Gastroesophageal sphincter (tissue), 4 donors: ENCODE results near the gene UST. TPM values are rescaled to one million over a fixed set of nuclear protein-coding genes. Genes with fewer than 3 reads are reported as not detected.
"Not testable (repeated sequence)": the region's sequence is repeated elsewhere in the genome, so short reads cannot be mapped to it uniquely, and the experiment has no call there.

Source experiments
- ATAC-seq: fragments of 150-250 bp; one replicate; pipeline ENCODE4 v1.9.1; 2016; ENCODE audit warnings: mild to moderate bottlenecking, moderate library complexity
- H3K27ac ChIP-seq, 4 donors: fragments of 200-600 bp; sonication (generic) in 3 of 4; 1 replicate in 3 of 4; 2 replicates in 1 of 4; pipeline ENCODE4 v1.5.1; 2016 to 2019
- H3K27me3 ChIP-seq: fragments of 200-600 bp; sonication (generic); one replicate; pipeline ENCODE4 v1.5.1; 2019
- H3K36me3 ChIP-seq, 2 donors: fragments of 200-600 bp; sonication (generic); one replicate each; pipeline ENCODE4 v1.5.1; 2019; ENCODE audit warnings: control low read depth in 1 of 2
- H3K4me1 ChIP-seq, 3 donors: fragments of 200-600 bp; sonication (generic); 1 replicate in 2 of 3; 2 replicates in 1 of 3; pipeline ENCODE4 v1.5.1; 2016 to 2019; ENCODE audit warnings: control low read depth in 2 of 3
- H3K4me3 ChIP-seq, 2 donors: fragments of 200-600 bp; sonication (generic); one replicate each; pipeline ENCODE4 v1.5.1; 2019; ENCODE audit warnings: mild to moderate bottlenecking in 1 of 2, moderate library complexity in 1 of 2
- H3K9me3 ChIP-seq, 3 donors: fragments of 200-600 bp; sonication (generic); one replicate each; pipeline ENCODE4 v1.5.1; 2017 to 2019; ENCODE audit warnings: control low read depth in 2 of 3
- CTCF ChIP-seq, 4 experiments: fragments of 200-600 bp in 2 of 4; fragments of 450-650 bp in 2 of 4; sonication (generic) in 1 of 4; IDR thresholded peaks; one replicate each; pipeline ENCODE4 v1.5.1; 2017 to 2019; ENCODE audit warnings: antibody characterized with exemption in 4 of 4, mild to moderate bottlenecking in 2 of 4, moderate library complexity in 2 of 4
- EP300 ChIP-seq: sonication (generic); formaldehyde crosslinking; IDR thresholded peaks from one replicate; pipeline ENCODE4 v1.6.1; 2017; ENCODE audit warnings: antibody characterized with exemption, mild to moderate bottlenecking
- POLR2A ChIP-seq, 2 donors: fragments of 450-650 bp; IDR thresholded peaks; one replicate each; pipeline ENCODE4 v1.6.1; 2017; ENCODE audit warnings: antibody characterized with exemption in 2 of 2, mild to moderate bottlenecking in 2 of 2, moderate library complexity in 1 of 2
- POLR2AphosphoS5 ChIP-seq: sonication (generic); formaldehyde crosslinking; IDR thresholded peaks from one replicate; pipeline ENCODE4 v1.6.1; 2017; ENCODE audit warnings: antibody characterized with exemption
- WGBS, 2 donors: methylation state at CpG; one replicate each; pipeline ENCODE4 v1.1.5; 2018; ENCODE audit warnings: low coverage in 1 of 2; 5-methylcytosine and 5-hydroxymethylcytosine counted together
- total RNA-seq, 4 donors: library from RNA; depleted of rRNA; stranded (reverse); fragments of >200 nt; gene quantifications; one replicate each; pipeline ENCODE4 v1.1.0, GENCODE V29; 2016

UST gene
- total RNA-seq, 4 donors from 2014 or later, result 17.4 to 48.1 (median 32.4) TPM

DNA sequence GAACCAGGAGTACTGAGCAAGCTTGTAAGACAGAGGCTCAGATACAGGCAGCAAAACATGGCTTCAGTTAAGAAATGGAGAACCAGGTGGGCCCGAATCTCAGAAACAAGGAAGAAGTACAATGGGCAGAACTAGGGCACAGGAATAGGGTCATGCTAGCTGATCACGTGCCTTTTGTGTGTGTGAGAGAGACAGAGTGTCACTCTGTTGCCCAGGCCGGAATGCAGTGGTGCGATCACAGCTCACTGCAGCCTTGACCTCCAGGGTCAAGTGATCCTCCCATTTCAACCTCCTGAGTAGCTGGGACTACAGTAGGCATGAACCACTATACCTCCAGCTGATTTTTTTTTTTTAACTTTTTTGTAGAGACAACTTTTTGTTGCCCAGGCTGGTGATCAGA is 257.8 kb downstream of the UST start:
- WGBS, 2 donors, result 93 to 97% methylated on average over 4 of the region's 4 CpGs
- H3K36me3 ChIP-seq, result peaks cover 0 to 17% of the 10 kb centered on the region in 2 donors
- H3K9me3 ChIP-seq, result peaks cover 0 to 10% (median 0%) of the 10 kb centered on the region in 3 donors
- no peaks in the 10 kb centered on the region for H3K27me3 ChIP-seq
- no peak overlapping the region for H3K4me3 ChIP-seq
- H3K27ac ChIP-seq, result no peak overlapping the region
- ATAC-seq, result no peak
- no peak for TF ChIP-seq EP300
- H3K4me1 ChIP-seq, result peaks cover 0 to 9% (median 4%) of the 10 kb centered on the region in 3 donors

GRCh38 chr6:149006236-149006635 is 259.4 kb downstream of the UST start:
- 100% methylated on average over 1 of the region's 1 CpG for WGBS, 2 donors
- not testable (repeated sequence) for H3K27ac ChIP-seq, H3K4me3 ChIP-seq, H3K4me1 ChIP-seq, H3K9me3 ChIP-seq, H3K27me3 ChIP-seq, ATAC-seq
- H3K36me3 ChIP-seq, result peaks cover 0 to 17% of the 10 kb centered on the region in 2 donors

DNA sequence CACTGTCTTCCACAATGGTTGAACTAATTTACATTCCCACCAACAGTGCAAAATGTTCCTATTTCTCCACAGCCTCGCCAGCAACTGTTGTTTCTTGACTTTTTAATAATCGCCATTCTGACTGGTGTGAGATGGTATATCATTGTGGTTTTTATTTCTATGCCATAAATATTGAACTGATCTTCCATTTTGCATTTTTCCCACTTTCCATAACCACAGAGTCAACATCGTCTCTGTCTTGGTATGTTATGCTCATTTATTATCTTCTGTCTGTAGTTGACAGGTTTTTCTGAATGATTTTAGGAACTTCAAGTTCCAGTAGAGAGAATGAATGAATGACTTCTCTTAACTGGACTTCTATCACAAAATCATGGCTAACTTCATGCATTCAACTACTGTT is 259.8 kb downstream of the UST start:
- WGBS, 2 donors, result 74 to 93% methylated on average over 3 of the region's 3 CpGs
- no peak for ATAC-seq
- Histone ChIP-seq H3K27me3 (no peaks in the 10 kb centered on the region), H3K4me3 (no peak overlapping the region), H3K9me3 (peaks cover 0 to 2% (median 0%) of the 10 kb centered on the region in 3 donors), H3K27ac (no peak overlapping the region), H3K36me3 (peaks cover 0 to 17% of the 10 kb centered on the region in 2 donors), H3K4me1 (no peaks in the 10 kb centered on the region)
- TF ChIP-seq EP300 (no peak), POLR2AphosphoS5 (no peak), CTCF (IDR thresholded peaks at IDR 0.05) (no peak), POLR2A (IDR thresholded peaks at IDR 0.05) (no peak)

DNA sequence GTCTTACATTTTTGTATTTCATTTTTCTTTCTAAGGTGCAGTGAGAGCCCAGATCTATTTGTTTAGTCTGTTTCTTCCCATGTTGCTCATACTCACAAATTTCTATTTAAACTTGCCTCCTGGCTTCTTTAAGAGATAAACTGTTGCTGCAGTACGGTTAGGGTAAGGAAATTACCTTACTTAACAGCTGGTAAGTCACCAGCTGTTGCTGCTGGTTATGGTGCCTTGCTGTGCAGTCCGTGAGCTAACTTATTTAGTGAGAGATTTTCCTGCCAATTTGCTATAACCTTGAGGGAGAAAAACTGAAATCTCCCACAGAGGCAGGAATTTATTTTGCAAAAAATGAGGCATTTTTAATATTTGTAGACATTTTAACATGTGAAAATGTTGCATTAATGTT is 261.0 kb downstream of the UST start:
- Histone ChIP-seq H3K4me1 (no peaks in the 10 kb centered on the region), H3K27ac (no peak overlapping the region), H3K9me3 (no peaks in the 10 kb centered on the region), H3K36me3 (peaks cover 0 to 17% of the 10 kb centered on the region in 2 donors), H3K4me3 (no peak overlapping the region), H3K27me3 (no peaks in the 10 kb centered on the region)
- ATAC-seq, result no peak
- no peak for TF ChIP-seq POLR2A (IDR thresholded peaks at IDR 0.05)
- TF ChIP-seq POLR2AphosphoS5, result no peak
- no peak for TF ChIP-seq CTCF (IDR thresholded peaks at IDR 0.05)
- TF ChIP-seq EP300, result no peak
- 69 to 70% methylated on average over 2 of the region's 2 CpGs for WGBS, 2 donors

DNA sequence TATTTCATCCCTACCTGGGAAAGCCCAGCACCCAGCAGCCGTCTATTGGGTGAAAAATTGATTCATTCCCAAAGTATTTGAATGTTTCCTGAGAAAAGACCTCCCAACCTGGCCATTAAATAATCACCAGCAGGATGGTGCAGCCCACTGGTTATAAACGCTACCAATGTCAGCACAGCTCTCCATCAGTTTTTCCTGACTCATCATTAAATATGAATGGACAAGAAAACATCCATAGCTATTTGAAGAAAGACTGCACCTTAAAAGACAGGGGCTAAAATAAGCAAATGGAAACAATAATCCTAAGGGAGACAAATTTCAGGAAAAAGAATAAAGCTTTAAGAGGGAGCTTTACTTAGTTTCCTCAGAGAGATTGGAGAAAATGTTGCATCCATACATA is 261.9 kb downstream of the UST start:
- no peak for ATAC-seq
- Histone ChIP-seq H3K27ac (no peak overlapping the region), H3K4me1 (no peaks in the 10 kb centered on the region), H3K27me3 (no peaks in the 10 kb centered on the region), H3K4me3 (no peak overlapping the region), H3K9me3 (no peaks in the 10 kb centered on the region), H3K36me3 (peaks cover 0 to 17% of the 10 kb centered on the region in 2 donors)
- WGBS, 2 donors, result 93 to 95% methylated on average over 2 of the region's 2 CpGs
- TF ChIP-seq CTCF (IDR thresholded peaks at IDR 0.05) (no peak), EP300 (no peak), POLR2AphosphoS5 (no peak), POLR2A (IDR thresholded peaks at IDR 0.05) (no peak)

DNA sequence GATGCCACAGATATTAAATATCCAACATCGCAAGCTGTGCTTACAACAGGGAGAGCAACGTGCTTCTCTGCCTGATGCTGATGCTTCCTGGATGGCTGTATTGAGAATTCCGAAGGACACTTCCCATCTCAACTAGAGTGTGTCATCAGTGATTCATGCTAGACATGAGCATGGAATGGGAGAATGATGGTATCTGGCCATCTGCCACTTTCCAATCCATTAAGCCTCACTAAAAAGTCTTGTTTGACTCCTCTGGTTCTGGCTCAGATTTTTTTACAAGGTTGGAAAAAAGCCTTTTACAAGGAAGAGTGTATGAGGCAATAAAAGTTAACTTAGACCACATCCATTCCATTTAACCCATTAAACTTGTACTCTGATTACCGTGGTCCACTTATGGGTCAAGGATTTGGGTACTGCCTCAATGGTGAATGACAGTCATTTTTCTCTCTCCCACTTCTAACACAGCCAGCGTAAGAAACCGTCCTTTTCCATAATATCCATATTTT is 265.3 kb downstream of the UST start:
- ATAC-seq, result peak; percentile 79

More for the DNA sequence above, 265.3 kb downstream of the UST start:
- no peak for TF ChIP-seq CTCF (IDR thresholded peaks at IDR 0.05)
- peak; percentile 31 for TF ChIP-seq POLR2AphosphoS5
- Histone ChIP-seq H3K27ac (no peak overlapping the region), H3K9me3 (no peaks in the 10 kb centered on the region), H3K27me3 (no peaks in the 10 kb centered on the region), H3K4me1 (peaks cover 0 to 9% (median 0%) of the 10 kb centered on the region in 3 donors), H3K36me3 (no peaks in the 10 kb centered on the region), H3K4me3 (no peak overlapping the region)
- WGBS, 2 donors, result 68 to 78% methylated on average over 5 to 6 of the region's 6 CpGs
